PC-9 (cell line): ENCODE data around the gene NKAPL.

ENCODE experiments used
- EZH2 ChIP-seq: fragments of 200-600 bp; sonication (generic); IDR thresholded peaks from 2 replicates; pipeline ENCODE4 v1.8.0; 2017; ENCODE audit warnings: antibody characterized with exemption, low read depth
- TF ChIP-seq, protein P1 (sequence below): fragments of 200-600 bp; sonication (generic); conservative IDR thresholded peaks from 2 replicates; pipeline ENCODE4 v1.6.1; 2017; ENCODE audit warnings: mixed run types, antibody characterized with exemption, mild to moderate bottlenecking, moderate library complexity

GRCh38 chr6:28296520-28297060 is 37.5 kb downstream of the NKAPL start:
- TF ChIP-seq, protein P1, sequence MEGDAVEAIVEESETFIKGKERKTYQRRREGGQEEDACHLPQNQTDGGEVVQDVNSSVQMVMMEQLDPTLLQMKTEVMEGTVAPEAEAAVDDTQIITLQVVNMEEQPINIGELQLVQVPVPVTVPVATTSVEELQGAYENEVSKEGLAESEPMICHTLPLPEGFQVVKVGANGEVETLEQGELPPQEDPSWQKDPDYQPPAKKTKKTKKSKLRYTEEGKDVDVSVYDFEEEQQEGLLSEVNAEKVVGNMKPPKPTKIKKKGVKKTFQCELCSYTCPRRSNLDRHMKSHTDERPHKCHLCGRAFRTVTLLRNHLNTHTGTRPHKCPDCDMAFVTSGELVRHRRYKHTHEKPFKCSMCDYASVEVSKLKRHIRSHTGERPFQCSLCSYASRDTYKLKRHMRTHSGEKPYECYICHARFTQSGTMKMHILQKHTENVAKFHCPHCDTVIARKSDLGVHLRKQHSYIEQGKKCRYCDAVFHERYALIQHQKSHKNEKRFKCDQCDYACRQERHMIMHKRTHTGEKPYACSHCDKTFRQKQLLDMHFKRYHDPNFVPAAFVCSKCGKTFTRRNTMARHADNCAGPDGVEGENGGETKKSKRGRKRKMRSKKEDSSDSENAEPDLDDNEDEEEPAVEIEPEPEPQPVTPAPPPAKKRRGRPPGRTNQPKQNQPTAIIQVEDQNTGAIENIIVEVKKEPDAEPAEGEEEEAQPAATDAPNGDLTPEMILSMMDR, result no peak
- TF ChIP-seq EZH2, result no peak
